Measurements from ENCODE around the gene ZNF142. TPM values are rescaled to one million over a fixed set of nuclear protein-coding genes. Genes with fewer than 3 reads are reported as not detected.
"Not testable (repeated sequence)": the region's sequence is repeated elsewhere in the genome, so short reads cannot be mapped to it uniquely, and the experiment has no call there.

Gene ZNF142
- total RNA-seq, 4 donors from 2014 or later = 11.8 to 40.3 (median 15.7) TPM

GRCh38 chr2:218698885-218699284, 39.5 kb upstream of the ZNF142 start:
- Histone ChIP-seq H3K4me3 (no peak overlapping the region), H3K27ac (no peak overlapping the region), H3K36me3 (no peaks in the 10 kb centered on the region), H3K9me3 (no peaks in the 10 kb centered on the region), H3K27me3 (no peaks in the 10 kb centered on the region), H3K4me1 (no peaks in the 10 kb centered on the region)
- intact Hi-C loops (cut with DNase I; ENCODE audit: low total_unique reads) = no loop called here
- TF ChIP-seq CTCF (IDR thresholded peaks at IDR 0.05) (no peak), POLR2A (IDR thresholded peaks at IDR 0.05) (no peak)
- no peak for DNase-seq

GRCh38 chr2:218694405-218695145, 35.2 kb upstream of the ZNF142 start:
- no peak overlapping the region for H3K27ac ChIP-seq

GRCh38 chr2:218691234-218691633, 31.8 kb upstream of the ZNF142 start:
- intact Hi-C loops (cut with DNase I; ENCODE audit: low total_unique reads) = no loop called here
- Histone ChIP-seq H3K9me3 (no peaks in the 10 kb centered on the region), H3K27me3 (no peaks in the 10 kb centered on the region), H3K4me3 (no peak overlapping the region), H3K27ac (peak overlapping the region; percentile 36 to 69), H3K4me1 (no peaks in the 10 kb centered on the region), H3K36me3 (no peaks in the 10 kb centered on the region)
- DNase-seq = no peak
- TF ChIP-seq CTCF (IDR thresholded peaks at IDR 0.05) = no peak
- TF ChIP-seq POLR2A (IDR thresholded peaks at IDR 0.05) = no peak

More at GRCh38 chr2:218694405-218695145, 35.2 kb upstream of the ZNF142 start:
- Histone ChIP-seq H3K4me3 (no peak overlapping the region), H3K4me1 (no peaks in the 10 kb centered on the region), H3K27me3 (no peaks in the 10 kb centered on the region), H3K36me3 (no peaks in the 10 kb centered on the region), H3K9me3 (no peaks in the 10 kb centered on the region)
- intact Hi-C loops (cut with DNase I; ENCODE audit: low total_unique reads) = no loop called here
- DNase-seq = no peak
- TF ChIP-seq CTCF (IDR thresholded peaks at IDR 0.05) (no peak), POLR2A (IDR thresholded peaks at IDR 0.05) (no peak)

- H3K4me1 ChIP-seq; H3K36me3 ChIP-seq; H3K27ac ChIP-seq; H3K9me3 ChIP-seq; intact Hi-C loops (cut with DNase I; ENCODE audit: low total_unique reads); H3K27me3 ChIP-seq; H3K4me3 ChIP-seq: not testable (repeated sequence)
- DNase-seq = peak in 1 of 2 donors; percentile 38
- peak; percentile 58 to 67 (median 59) for TF ChIP-seq CTCF (IDR thresholded peaks at IDR 0.05)
Measured at GRCh38 chr2:218687400-218688060, 28.1 kb upstream of the ZNF142 start.

GRCh38 chr2:218680061-218680460, 20.6 kb upstream of the ZNF142 start:
- intact Hi-C loops (cut with DNase I; ENCODE audit: low total_unique reads) = no loop called here
- no peak for TF ChIP-seq POLR2A (IDR thresholded peaks at IDR 0.05)
- no peak for TF ChIP-seq CTCF (IDR thresholded peaks at IDR 0.05)
- Histone ChIP-seq H3K9me3 (no peaks in the 10 kb centered on the region), H3K27me3 (no peaks in the 10 kb centered on the region), H3K4me3 (no peak overlapping the region), H3K36me3 (no peaks in the 10 kb centered on the region), H3K27ac (no peak overlapping the region), H3K4me1 (no peaks in the 10 kb centered on the region)
- no peak for DNase-seq

Measured in uterus (tissue), 4 donors.